NK-92 treated with Interleukin-12 subunit alpha and Interleukin-12 subunit beta, amount 100 ng/mL, for 24 hours (cell line): Measurements from ENCODE around the gene AHCY.
A peak's percentile ranks its signal among the peaks of the same experiment; 100 is the strongest.
"Not testable (repeated sequence)": the region's sequence is repeated elsewhere in the genome, so short reads cannot be mapped to it uniquely, and the experiment has no call there.

Experiments
- DNase-seq: peaks from one replicate; lab custom pipeline; 2025; lab: John Stamatoyannopoulos, UW

AHCY gene

DNA sequence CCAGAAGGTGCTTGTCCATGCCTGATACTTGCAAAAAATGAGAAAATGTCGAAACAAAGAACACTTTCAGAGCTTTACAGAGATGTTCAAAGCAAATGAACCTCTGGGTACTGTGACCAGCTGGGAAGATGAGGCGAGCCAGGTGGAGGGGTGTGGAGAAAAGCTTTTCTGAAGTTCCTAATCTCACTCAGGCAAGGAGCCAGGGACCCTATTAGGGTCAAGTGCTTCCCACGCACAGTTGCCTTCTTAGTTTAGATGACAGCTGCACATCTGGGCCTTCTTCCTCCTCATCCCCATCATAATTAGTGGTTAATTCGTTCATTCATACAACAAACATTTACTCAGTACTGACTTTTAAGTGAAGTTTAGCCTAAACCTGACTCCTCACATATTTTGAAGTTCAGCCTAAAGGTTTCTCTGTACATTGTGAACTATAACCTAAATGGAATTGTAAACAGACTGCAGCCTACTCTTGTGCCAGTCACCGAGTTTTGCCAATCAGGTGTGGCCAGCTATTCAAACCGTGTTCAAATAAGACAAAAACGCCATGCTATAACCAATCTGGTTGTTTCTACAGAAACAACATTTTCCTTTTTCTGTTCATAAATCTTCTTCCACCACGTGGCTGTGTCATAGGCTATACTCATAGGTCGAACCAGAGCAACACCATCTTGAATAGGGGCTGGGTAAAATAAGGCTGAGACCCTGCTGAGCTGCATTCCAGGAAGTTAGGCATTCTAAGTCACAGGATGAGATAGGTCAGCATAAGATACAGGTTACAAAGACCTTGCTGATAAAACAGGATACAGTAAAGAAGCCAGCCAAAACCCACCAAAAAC is 19.3 kb upstream of the AHCY start:
- DNase-seq = no peak

DNA sequence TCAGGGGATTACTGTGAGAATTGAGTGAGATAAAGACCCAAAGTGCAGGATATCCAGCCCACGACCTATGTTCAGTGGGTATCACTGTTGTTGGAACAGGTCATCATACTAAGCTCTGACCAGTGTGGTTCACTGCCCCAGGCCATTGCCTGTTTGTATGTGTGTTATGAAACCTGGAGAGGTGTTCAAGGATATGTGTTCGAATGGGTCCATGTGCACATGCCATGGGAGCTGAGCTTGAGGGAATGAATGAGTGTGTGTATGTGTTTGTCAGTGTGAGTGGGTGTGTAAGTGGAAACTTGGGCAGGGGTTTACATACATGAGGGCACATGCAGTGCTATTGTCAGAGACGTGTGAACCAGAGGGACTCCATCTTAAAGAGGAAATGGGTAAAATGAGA is 17.7 kb upstream of the AHCY start:
- DNase-seq = no peak

DNA sequence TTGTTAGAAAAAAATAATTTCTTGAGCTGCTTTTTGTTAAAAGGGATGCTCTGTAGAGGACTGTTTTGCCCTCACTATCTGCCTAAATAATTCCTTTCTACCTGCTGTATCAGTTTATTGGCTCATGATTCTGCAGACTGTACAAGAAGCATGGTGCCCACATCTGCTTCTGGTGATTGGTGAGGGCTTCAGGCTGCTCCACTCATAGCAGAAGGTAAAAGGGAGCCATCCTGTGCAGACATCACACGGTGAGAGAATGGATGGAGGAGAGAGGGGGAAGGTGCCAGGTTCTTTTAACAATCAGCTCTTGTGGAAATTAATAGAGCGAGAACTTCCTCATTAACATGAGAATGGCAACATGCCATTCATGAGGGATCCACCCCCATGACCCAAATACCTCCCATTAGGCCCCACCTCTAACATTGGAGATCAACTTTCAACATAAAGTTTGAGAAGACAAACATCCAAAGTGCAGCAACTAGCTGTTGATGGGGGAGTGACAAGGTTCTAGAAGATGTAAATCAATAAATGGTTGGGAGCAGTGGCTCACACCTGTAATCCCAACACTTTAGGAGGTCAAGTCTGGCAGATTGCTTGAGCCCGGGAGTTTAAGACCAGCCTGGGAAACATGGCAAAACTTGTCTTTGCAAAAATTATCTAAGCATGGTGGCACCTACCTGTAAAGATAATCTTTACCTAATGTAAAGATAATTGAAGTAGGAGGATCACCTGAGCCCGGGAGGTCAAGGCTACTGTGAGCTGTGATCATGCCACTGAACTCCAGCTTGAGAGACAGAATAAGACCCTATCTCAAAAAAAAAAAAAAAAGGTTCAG is 15.7 kb upstream of the AHCY start:
- no peak for DNase-seq

DNA sequence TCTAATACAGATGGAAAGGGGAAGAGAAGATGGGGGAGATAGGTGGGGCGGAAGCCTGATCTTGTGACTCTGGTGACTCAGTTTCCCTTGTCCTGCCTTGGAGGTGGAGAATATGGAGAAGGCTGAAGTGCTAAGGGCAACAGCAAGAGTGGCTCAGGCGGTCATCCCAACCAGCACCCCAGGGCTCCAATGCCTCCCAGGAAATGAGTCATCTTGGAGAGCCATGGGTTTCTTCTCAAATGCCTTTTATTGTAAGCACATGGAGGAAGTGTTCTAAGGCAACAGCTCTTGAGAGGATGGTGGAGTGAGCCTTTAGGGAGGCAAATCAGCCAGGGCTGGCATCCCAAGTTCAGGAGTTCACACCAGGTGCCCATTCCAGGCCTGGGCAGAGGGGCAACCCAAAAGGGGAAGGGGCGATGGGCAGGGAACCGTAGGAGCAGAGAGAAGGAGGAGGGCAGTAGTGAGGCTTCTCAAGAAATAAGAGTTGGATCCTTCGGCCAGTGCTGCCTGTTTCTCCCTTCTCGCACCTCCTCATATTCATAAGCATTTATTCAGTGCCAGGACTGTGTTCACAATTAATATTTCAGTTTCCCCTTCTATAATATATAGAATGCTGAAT is 13.2 kb upstream of the AHCY start:
- no peak for DNase-seq

DNA sequence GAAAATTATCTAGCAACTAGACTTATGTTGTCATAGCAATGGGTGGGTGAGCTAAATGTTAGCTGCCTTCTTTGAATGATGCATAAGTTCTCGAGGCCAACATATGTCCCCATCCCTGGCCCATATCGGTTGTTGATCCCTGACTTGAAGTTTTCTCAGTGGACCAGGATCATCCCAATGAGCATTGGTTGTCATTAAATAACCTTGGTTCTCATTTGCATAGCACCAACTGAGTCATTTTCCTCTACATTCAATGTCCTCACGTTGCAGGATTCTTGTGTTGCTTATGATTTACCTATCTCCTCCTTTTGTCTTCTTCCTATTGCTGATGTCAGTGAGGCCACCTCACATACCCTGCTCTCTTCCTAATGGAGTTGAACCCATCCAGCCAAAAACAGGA is 12.1 kb upstream of the AHCY start:
- DNase-seq = no peak

DNA sequence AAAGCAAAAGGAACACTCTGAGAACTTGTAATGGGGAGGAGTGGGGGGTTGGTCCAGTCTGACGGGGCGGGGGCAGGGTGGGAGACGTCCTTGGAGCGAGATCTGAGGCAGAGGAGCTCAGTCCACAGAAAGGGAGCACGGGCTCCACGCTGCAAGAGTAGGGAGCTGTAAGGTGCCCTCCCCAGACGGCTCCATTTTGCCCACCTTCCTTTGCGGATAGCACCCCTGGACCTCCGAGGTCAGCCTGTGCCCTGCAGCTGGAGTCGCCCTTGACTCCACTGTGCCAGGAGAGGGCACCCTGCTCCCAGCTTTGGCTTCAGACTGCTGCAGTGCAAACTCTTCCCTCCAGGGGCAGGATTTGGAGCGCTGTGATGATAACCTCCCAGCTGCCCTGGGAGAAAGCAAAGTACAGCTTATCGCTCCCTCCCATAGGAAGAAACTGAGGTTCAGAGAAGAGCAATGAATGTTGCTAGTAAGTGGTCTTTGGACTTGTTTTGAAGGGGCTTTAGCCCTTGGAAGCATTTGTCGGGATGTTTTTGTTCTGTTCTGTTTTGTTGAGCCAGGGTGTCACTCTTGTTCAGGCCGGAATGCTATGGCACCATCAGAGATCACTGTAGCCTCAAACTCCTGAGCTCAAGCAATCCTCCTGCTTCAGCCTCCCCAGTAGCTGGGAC is 9.5 kb upstream of the AHCY start:
- peak; percentile 75 for DNase-seq

DNA sequence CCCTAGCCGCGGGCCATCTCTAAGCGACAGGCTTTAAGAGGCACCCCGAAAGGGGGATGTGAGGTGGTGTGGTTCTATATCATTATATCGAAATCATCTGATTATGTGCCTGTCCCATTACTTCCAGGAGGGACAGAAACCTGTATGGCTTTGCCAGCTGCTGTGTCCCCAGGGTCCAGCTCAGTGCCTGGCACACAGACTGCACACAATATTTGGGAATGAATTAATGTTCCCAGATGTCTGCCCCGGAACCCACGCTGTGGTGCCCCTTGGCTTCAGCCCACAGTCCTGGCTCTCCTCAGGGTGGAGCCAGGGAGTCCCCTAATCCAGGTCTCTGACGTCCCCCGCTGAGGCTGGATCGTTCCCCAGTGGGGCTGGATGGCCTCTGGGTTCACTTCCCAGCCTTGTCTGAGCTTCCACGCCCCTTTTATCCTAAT is 8.9 kb upstream of the AHCY start:
- DNase-seq = no peak

DNA sequence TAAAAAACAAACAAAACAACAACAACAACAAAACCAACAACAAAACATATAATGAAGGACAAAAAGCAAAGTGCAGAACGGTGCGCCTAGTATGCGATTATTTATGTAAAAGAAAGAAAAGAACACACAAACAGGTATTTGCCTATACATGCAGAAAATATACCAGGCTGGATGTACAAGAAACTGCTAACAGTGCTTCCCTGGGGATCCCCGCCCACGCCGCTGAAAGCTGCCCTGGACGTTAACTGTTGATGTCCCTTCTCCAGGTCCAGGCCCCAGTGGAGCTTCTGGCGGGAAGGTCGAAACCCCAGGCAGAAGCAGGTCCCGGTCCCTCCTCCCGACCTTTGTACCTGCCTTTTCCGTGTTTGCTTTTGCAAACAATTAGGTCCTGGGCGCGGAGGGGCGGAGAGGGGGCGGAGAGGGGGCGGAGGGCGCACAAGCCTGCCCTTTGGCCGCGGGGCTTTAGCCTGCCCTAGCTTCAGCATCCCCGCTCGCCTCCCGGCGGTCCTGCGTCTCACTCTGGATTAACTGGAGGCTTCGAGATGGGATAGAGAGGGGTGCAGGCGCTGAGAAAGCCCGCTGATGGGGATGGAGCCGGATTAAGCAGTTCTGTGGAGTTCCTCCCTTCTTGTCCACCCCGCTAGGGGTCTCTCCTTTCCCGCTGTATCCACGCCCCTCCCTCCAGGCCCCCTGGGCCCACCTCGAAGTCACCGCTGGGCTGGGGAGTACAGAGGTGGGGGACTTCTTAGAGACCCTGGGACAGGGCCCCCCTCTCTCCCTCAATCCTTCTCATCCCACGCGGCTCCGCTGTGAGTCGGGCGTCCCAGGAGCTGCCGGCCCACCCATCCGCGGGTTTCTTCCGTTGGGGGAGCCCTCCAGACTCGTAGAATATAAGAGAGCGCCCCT is 8.2 kb upstream of the AHCY start:
- no peak for DNase-seq

DNA sequence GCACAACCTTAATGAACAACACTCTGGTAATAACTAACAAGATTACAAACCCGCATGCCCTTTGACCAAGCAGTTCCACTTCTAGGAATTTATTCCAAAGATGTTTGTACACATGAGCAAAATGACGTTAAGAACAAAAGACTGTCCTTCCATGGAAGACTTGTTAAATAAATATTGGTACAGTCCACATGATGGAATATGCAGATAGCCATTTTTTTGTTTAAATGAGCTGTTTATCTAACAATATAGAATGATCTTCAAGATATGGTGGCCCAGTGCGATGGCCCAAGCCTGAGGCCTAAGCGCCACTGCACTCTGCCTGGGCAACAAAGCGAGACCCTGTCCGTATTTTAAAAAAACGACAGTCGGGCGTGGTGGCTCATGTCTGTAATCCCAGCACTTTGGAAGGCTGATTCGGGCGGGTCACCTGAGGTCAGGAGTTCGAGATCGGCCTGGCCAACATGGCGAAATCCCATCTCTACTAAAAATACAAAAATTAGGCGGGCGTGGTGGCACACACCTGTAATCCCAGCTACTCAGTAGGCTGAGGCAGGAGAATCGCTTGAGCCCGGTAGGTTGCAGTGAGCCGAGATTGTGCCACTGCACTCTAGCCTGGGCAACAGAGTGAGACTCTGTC is 7.4 kb upstream of the AHCY start:
- DNase-seq = no peak

DNA sequence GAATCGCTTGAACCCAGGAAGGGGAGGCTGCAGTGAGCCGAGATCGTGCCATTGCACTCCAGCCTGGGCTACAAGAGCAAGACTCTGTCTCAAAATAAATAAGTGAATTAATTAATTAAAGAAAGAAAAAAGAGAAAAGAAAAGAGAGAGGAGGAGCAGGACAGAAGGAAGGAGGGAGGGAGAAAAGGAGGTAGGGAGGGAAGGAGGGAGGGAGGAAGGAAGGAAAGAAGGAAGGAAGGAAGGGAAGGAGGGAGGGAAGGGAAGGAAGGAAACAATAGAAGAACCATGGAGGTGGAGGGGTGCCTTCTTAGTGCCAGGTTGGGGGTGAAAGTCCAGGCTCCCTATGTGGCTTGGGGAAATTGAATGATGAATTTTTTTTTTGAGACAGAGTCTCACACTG is 6.5 kb upstream of the AHCY start:
- DNase-seq = no peak

DNA sequence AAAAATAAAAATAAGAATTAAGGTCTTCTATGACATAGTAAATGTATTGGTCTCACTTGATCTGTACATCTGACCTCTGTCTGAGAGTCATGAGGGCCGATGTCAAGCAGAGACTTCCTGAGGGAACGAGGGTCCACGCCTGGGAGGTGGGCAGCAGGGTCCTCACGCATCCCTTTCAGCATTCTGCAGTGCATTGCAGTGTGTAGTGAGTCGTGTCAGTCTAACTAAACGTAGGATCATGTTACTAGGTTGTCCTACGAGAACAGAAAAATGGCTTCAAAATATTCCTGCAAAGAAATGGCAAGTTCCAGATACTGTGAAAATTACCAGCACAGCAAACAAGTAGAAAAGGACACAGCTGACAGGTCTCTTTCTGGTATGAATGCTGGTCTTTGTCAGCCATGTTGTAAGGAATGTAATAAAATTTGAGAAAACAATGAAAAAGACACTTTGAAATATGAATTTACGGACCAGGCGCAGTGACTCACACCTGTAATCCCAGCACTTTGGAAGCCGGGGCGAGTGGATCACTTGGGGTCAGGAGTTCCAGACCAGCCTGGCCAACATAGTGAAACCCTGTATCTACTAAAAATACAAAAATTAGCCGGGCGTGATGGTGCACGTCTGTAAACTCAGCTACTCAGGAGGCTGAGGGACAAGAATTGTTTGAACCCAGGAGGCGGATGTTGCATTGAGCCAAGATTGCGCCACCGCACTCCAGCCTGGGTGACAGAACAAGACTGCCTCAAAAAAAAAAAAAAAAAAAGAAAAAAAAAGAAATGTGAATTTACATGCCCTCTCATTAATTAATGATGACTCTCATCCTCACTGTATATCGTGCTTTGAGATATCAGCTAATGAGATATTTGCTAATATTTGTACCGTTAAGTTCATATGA is 2.4 kb upstream of the AHCY start:
- no peak for DNase-seq

DNA sequence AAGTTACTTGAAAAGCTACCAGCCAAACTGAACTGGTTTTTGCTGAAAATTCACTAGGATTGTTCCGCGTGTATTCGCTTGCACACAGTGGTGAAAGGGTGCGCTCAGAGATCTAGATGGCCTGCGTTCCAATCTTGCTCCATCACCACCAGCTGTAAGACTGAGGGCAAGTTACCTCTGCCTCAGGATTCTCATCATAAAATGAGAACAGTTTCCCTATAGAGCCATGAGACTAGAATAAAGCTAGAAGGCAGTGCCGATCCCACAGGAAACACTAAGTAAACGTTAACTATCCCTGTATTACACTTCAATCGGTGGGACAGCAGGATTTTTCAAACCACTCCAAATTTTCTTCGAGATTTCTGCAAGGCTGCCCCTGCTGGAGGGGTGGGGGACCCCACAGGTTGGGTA is 838 bp downstream of the AHCY start:
- DNase-seq = no peak

DNA sequence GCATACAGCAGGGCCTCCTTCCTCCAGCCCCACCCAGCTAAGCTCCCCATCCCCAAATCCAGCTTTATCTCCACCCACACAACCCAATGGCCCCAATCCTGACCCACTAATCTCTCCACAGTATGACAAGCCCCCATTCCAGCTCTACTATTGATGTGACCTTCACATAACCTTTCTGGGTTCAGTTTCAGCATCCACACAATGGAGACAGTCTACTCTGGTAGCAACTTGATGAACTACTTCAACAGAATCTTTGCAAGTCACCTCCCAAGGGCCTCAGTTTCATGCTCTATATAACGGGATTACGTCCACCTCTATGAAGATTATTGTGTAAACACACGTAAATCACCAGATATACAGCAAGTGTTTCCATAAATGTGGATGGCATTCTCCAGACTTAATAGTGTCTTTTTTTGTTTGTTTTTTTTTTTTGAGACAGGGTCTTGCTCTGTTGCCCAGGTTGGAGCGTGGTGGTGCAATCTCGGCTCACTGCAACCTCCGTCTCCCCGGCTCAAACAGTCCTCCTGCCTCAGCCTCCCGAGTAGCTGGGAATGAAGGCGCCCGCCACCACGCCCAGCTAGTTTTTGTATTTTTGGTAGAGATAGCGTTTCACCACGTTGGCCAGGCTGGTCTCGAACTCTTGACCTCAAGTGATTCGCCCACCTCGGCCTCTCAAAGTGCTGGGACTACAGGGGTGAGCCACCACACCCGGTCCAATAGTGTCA is 1.4 kb downstream of the AHCY start:
- DNase-seq = no peak

DNA sequence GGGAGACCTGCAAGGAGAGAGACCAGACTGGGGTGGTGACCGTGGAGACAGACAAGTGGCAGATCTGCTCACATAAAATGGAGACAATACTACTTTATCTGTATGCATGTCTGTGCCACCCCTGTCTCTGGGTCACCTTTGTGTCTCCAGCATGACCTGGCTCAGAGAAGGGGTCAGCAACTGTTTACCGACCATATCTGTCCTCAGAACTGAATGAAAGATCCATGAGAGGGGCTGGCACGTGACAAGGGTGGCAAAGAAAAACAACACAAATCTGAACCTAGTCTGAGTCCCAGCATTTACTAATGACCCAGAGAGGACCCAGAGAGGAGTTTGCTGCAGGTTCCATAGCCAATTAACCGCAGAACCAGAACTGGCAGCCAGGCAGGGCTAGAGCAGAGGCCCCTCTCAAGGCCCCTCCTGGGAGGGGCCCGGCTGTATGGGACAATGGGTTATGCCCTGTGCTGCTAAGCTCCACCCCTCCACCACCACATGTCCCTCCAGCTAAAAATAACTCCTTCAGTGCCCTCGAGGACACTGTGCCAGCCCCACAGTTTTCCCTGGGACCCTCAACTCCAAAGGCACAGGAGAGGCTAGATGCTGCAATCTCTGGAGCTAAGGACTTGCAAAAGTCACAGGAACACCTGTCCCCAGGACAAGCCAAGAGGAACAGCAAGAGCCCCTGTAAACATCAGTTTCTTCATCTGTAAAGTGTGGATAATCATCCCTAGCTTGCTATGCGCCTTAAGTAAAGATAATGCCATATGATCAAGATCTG is 2.2 kb downstream of the AHCY start:
- no peak for DNase-seq

DNA sequence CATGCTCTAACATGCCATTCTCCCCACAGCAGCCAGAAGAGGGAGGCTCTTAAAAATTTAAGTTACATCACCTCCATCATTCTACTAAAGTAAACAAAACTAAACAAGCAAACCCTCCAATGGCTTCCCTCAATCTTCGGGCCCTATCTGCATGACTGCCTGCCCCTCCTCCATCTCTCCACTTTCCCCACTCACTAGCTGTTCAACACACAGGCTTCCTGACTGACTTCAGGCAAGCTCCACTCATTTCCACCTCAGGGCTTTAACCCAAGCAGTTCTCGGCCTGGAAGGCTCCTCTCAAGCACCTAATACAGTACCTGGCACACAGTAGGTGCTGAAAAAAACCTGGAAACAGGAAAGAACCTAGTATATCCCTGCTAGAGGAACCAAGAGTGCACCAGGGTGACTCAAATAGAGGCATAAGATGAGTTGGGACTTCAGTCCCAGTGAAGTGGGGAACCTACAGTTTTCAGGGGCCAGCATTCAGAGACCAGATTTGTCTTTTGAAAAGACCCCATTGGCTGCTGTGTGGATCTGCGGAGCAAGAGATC is 2.8 kb downstream of the AHCY start:
- no peak for DNase-seq

DNA sequence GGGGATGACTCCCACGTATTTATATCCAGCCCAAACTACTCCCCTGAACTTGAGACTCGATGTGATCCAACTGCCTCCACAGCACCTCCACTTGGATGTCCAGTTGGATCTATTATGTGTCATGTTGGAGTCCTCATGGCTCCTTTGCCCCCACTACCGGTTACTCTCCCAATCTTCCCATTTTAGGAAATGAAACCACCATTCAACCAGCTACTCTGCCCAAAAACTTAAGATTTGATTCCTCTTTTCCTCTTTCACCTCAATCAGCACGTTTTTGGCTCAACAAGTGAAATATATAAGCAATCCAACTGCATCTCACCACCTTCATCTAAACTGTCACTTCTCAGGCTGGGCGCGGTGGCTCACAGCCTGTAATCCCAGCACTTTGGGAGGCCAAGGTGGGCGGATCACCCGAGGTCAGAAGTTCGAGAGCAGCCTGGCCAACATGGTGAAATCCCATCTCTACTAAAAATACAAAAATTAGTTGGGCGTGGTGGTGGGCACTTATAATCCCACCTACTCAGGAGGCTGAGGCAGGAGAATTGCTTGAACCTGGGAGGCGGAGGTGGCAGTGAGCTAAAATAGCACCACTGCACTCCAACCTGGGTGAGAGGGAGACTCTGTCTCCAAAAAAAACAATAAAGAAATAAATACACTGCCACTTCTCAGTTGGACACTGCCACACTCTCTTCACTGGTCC is 3.4 kb downstream of the AHCY start:
- DNase-seq = no peak

DNA sequence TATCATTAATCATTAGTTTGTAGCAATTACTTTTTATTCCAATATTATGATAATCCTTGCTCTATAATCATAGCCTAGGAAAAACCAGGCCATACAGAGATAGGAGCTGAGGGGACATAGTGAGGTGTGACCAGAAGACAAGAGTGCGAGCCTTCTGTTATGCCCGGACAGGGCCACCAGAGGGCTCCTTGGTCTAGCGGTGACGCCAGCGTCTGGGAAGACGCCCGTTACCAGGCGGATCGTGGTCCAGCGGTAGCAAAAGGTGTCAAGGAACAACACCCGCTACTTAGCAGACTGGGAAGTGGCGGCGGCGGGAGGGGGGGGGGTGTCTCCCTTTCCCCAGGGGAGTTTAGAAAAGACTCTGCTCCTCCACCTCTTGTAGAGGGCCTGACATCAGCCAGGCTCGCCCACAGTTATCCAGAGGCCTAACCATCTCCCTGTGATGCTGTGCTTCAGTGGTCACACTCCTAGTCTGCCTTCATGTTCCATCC is 4.8 kb downstream of the AHCY start:
- DNase-seq = not testable (repeated sequence)
